ENCODE results near the gene PNPLA5.

Gene PNPLA5

DNA sequence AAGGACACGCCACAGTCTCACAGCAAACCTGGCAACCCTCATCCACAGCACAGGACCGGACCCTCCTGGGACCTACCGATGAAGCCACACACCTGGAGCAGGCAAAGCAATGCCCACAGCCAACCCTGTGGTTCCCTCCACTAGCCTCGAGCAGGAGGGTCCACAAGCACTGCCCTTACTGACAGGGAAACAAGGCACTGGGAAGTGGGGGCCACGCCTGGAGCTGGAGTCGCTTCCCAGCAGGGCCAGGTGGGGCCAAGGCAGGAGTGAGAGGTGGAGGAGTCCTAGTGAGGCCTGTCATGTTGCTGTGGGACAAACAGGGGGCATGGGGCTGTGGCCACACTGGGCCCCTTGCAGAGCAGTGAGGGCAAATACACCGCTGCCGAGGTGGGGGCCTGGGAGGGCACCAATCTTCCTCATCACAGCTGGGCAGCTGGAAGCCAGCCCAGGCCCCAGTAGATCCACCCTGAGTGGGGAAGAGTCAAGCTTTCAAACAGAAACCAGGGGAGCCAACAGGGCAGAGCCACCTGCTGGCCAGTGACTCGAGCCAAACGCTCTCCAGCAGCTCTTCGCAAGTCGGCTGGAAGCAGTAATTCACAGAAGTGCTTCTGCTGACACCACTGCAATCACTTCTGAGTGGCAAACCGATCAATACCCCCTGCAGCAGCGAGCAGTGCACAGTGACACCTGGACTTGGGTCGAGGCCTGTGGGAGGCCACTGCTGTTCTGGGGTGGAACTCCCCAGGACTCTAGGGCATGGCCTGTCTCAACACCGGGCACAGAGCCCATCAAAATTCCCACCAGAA lies 43.2 kb downstream of the PNPLA5 start:
- Histone ChIP-seq H2AFZ (no peak overlapping the region), H3K79me2 (no peaks in the 10 kb centered on the region), H3K27me3 (ENCODE audit: control insufficient read depth, insufficient read depth, low read length) (no peaks in the 10 kb centered on the region), H3K9ac (no peak overlapping the region), H3K36me3 (ENCODE audit: control insufficient read depth, insufficient read depth, low read length) (no peaks in the 10 kb centered on the region), H3K4me2 (ENCODE audit: low read length) (no peak overlapping the region), H3K27ac (no peak overlapping the region), H3K9me3 (ENCODE audit: control insufficient read depth, low read length) (no peaks in the 10 kb centered on the region), H3K4me3 (ENCODE audit: low read depth, low read length) (no peak overlapping the region), H3K4me1 (no peaks in the 10 kb centered on the region)
- TF ChIP-seq, protein P1, sequence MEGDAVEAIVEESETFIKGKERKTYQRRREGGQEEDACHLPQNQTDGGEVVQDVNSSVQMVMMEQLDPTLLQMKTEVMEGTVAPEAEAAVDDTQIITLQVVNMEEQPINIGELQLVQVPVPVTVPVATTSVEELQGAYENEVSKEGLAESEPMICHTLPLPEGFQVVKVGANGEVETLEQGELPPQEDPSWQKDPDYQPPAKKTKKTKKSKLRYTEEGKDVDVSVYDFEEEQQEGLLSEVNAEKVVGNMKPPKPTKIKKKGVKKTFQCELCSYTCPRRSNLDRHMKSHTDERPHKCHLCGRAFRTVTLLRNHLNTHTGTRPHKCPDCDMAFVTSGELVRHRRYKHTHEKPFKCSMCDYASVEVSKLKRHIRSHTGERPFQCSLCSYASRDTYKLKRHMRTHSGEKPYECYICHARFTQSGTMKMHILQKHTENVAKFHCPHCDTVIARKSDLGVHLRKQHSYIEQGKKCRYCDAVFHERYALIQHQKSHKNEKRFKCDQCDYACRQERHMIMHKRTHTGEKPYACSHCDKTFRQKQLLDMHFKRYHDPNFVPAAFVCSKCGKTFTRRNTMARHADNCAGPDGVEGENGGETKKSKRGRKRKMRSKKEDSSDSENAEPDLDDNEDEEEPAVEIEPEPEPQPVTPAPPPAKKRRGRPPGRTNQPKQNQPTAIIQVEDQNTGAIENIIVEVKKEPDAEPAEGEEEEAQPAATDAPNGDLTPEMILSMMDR (IDR thresholded peaks at IDR 0.05): no peak

- no peak overlapping the region for H3K4me2 ChIP-seq (ENCODE audit: low read length)
- TF ChIP-seq, protein P1 (IDR thresholded peaks at IDR 0.05): no peak
- H3K9ac ChIP-seq: no peak overlapping the region
- H3K36me3 ChIP-seq (ENCODE audit: control insufficient read depth, insufficient read depth, low read length): no peaks in the 10 kb centered on the region
- H3K4me3 ChIP-seq (ENCODE audit: low read depth, low read length): no peak overlapping the region
- no peak overlapping the region for H3K27ac ChIP-seq
- no peaks in the 10 kb centered on the region for H3K27me3 ChIP-seq (ENCODE audit: control insufficient read depth, insufficient read depth, low read length)
- no peaks in the 10 kb centered on the region for H3K4me1 ChIP-seq
- H2AFZ ChIP-seq: no peak overlapping the region
- H3K9me3 ChIP-seq (ENCODE audit: control insufficient read depth, low read length): no peaks in the 10 kb centered on the region
- H3K79me2 ChIP-seq: no peaks in the 10 kb centered on the region
Observed at GRCh38 chr22:43847376-43848289, 44.2 kb downstream of the PNPLA5 start.

DNA sequence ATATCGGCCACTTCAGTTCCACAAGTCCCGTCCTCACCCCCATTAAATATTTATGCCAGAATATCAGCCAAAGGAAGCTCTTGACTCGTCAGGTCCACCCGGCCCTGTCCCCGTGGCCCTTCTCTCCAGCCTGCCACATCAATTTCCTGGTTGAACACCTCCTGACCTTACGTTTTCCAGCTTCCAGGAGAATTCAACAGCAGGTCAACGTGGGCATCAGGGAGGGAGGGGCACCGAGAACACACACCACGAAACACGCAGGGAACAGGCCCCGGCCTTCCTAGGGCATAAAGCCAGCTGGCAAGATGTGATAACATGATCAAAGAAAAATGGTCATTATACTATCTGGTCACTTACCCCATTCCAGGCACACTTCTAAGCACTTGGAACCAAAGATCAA lies 44.8 kb downstream of the PNPLA5 start:
- Histone ChIP-seq H3K27me3 (ENCODE audit: control insufficient read depth, insufficient read depth, low read length) (no peaks in the 10 kb centered on the region), H3K79me2 (no peaks in the 10 kb centered on the region), H3K4me1 (no peaks in the 10 kb centered on the region), H3K36me3 (ENCODE audit: control insufficient read depth, insufficient read depth, low read length) (no peaks in the 10 kb centered on the region), H3K4me2 (ENCODE audit: low read length) (no peak overlapping the region), H2AFZ (no peak overlapping the region), H3K4me3 (ENCODE audit: low read depth, low read length) (no peak overlapping the region), H3K9me3 (ENCODE audit: control insufficient read depth, low read length) (no peaks in the 10 kb centered on the region), H3K27ac (no peak overlapping the region), H3K9ac (no peak overlapping the region)
- TF ChIP-seq, protein P1 (IDR thresholded peaks at IDR 0.05): no peak

DNA sequence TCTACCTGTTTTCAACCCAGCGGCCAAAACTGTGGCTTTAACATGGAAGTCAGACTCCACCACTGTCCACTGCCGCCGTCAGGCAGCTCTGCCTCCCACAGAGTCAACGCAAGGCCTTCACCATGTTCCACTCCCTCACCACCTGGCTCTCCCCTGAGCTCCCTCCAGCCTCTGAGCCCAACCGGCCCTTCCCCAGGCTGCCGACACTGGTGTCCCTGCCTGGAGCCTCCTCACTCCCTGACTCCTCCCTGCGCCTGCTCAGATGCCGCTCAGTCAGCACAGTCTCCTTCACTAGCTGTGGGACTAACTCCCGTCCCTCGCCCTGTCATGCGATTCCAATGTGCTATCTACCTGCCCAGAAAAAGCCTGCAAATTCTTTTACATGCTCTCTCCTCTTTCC lies 45.8 kb downstream of the PNPLA5 start:
- TF ChIP-seq, protein P1 (IDR thresholded peaks at IDR 0.05): no peak
- no peak overlapping the region for H3K27ac ChIP-seq
- no peak overlapping the region for H3K9ac ChIP-seq
- no peaks in the 10 kb centered on the region for H3K4me1 ChIP-seq
- H2AFZ ChIP-seq: no peak overlapping the region
- H3K36me3 ChIP-seq (ENCODE audit: control insufficient read depth, insufficient read depth, low read length): no peaks in the 10 kb centered on the region
- no peak overlapping the region for H3K4me3 ChIP-seq (ENCODE audit: low read depth, low read length)
- H3K79me2 ChIP-seq: no peaks in the 10 kb centered on the region
- no peaks in the 10 kb centered on the region for H3K27me3 ChIP-seq (ENCODE audit: control insufficient read depth, insufficient read depth, low read length)
- no peak overlapping the region for H3K4me2 ChIP-seq (ENCODE audit: low read length)
- H3K9me3 ChIP-seq (ENCODE audit: control insufficient read depth, low read length): no peaks in the 10 kb centered on the region

Data from parathyroid adenoma (tissue), 2 donors.